ENCODE data around the gene RAPGEF1.

GRCh38 chr9:131607591-131607990, 132.3 kb downstream of the RAPGEF1 start:
- TF ChIP-seq CTCF (IDR thresholded peaks at IDR 0.05; ENCODE audit: low read depth, low read length) (no peak), POLR2A (IDR thresholded peaks at IDR 0.05; ENCODE audit: extremely low read depth, insufficient read length) (no peak), MYC (IDR thresholded peaks at IDR 0.05; ENCODE audit: low read depth, low read length) (no peak)
- TF ChIP-seq, protein P1, sequence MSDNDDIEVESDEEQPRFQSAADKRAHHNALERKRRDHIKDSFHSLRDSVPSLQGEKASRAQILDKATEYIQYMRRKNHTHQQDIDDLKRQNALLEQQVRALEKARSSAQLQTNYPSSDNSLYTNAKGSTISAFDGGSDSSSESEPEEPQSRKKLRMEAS (IDR thresholded peaks at IDR 0.05; ENCODE audit: low read depth, low read length) = no peak
